Fibroblast of pulmonary artery (primary cell): Measurements from ENCODE around the gene RELB.

Experiments
- DNase-seq: peaks from one replicate; pipeline ENCODE4 v3.0.0-alpha.2; 2010; ENCODE audit warnings: low read depth
- H3K4me3 ChIP-seq: replicated peaks from 2 replicates; pipeline ENCODE4 v1.5.1; 2011; ENCODE audit warnings: low read depth, mild to moderate bottlenecking, control low read depth, low read length, moderate library complexity
- TF ChIP-seq, protein P1 (sequence below): IDR thresholded peaks from 2 replicates; pipeline ENCODE4 v1.5.1; 2011; ENCODE audit warnings: mild to moderate bottlenecking, control low read depth, low read length, inconsistent platforms; ENCODE audit errors: missing control alignments

RELB gene

DNA sequence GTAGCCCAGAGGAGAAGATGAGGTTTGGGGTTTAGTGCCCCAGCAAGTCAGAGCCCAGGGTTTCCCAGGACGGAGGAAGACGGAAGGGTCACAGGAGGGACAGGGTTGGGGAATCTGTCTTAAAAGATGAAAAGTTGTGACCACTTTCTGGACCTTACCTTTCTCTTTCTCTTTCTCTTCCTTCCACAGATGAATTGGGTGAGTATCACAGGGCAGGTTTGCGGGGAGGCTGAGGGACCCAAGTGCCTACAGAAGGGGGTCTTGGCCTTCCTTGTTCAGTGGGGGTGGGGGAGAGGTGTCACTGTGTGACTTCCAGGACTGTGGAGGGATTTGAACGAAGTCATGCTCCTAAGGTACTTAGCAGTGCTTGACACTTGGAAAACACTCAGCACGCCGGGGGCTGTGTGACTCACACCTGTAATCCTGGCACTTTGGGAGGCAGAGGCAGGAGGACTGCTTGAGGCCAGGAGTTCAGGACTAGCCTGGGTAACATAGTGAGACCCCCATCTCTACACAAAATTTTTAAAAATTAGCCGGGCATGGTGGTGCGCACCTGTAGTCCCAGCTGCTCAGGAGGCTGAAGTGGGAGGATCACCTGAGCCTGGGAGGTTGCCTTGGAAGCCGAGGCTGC, 8.5 kb downstream of the RELB start:
- no peak overlapping the region for H3K4me3 ChIP-seq
- DNase-seq: no peak
- TF ChIP-seq, protein P1, sequence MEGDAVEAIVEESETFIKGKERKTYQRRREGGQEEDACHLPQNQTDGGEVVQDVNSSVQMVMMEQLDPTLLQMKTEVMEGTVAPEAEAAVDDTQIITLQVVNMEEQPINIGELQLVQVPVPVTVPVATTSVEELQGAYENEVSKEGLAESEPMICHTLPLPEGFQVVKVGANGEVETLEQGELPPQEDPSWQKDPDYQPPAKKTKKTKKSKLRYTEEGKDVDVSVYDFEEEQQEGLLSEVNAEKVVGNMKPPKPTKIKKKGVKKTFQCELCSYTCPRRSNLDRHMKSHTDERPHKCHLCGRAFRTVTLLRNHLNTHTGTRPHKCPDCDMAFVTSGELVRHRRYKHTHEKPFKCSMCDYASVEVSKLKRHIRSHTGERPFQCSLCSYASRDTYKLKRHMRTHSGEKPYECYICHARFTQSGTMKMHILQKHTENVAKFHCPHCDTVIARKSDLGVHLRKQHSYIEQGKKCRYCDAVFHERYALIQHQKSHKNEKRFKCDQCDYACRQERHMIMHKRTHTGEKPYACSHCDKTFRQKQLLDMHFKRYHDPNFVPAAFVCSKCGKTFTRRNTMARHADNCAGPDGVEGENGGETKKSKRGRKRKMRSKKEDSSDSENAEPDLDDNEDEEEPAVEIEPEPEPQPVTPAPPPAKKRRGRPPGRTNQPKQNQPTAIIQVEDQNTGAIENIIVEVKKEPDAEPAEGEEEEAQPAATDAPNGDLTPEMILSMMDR: no peak

GRCh38 chr19:45010306-45010705, 9.0 kb downstream of the RELB start:
- H3K4me3 ChIP-seq: no peak overlapping the region
- TF ChIP-seq, protein P1: no peak
- no peak for DNase-seq

- H3K4me3 ChIP-seq: no peak overlapping the region
- no peak for DNase-seq
- TF ChIP-seq, protein P1: no peak
Measured at GRCh38 chr19:45011959-45012358, 10.7 kb downstream of the RELB start.

DNA sequence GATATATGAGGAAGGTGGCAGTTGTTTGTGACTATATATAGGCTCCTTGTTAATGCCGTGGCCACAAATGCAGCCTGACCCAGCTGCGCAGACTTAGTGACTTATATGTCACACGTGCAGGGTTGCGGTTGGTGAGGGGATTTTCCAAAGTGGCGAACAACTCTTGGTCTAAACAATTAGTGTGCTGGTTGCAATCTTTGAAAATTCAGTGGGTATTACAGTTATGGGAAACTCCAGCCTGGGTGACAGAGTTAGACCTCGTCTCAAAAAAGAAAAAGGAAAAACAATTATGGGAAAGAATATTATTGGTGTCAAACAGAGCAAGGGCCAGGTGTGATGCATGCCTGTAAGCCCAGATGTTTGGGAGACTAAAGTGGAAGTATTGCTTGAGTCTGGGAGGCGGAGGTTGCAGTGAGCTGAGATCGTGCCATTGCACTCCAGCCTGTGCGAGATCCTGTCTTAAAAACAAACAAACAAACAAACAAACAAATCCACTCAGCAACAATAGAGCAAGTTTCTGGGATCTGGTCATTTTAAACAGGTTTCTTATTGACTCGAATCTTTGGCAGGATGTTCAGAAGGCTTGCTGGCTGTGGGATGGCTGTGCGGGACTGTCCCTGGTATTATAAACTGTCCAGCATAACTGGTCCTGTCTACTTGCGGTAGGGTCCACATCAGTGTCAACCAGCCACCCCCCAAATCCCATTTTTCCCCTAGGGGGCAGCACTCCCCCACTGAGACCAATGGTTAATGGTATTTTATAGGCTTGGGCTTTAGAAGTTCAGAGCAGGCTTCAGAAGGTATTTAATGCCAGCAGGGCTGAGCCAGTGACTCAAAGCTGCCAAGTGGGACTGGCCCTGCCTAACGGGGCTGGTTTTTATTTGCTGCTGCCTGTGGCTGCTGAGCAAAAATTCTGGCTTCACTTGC, 15.4 kb downstream of the RELB start:
- DNase-seq: peak; percentile 74
- H3K4me3 ChIP-seq: no peak overlapping the region
- TF ChIP-seq, protein P1: peak; percentile 67

DNA sequence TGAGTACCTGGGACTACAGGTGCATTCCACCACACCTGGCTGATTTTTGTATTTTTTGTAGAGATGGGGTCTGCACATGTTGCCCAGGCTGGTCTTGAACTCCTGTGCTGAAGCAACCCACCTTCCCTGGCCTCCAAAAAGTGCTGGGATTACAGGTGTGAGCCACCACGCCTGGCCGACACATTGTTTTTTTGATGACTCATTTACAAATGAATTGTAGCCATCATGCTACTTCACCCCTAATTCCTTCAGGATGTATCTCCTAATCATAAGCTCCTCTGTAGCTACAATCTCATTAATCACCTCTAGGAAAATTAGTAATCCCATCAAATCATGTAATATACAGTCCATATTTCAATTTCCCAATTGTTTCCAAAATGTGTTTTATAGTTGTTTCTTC, 17.9 kb downstream of the RELB start:
- TF ChIP-seq, protein P1: no peak
- H3K4me3 ChIP-seq: no peak overlapping the region
- no peak for DNase-seq

GRCh38 chr19:45020071-45020470, 18.8 kb downstream of the RELB start:
- TF ChIP-seq, protein P1: no peak
- H3K4me3 ChIP-seq: no peak overlapping the region
- no peak for DNase-seq
